Left kidney (tissue), 2 donors: ENCODE results near the gene GOLGA7B. TPM values are rescaled to one million over a fixed set of nuclear protein-coding genes. Genes with fewer than 3 reads are reported as not detected.

Experiments
- DNase-seq: peaks from one replicate; pipeline ENCODE4 v3.0.0-alpha.2; 2013
- polyA plus RNA-seq: library from polyadenylated mRNA; unstranded; fragments of 120-200 nt; gene quantifications from one replicate; pipeline ENCODE4 v1.2.1, GENCODE V29; 2013; ENCODE audit not compliant: insufficient read length

The GOLGA7B gene
- polyA plus RNA-seq, 1 donor, result 1.2 TPM

DNA sequence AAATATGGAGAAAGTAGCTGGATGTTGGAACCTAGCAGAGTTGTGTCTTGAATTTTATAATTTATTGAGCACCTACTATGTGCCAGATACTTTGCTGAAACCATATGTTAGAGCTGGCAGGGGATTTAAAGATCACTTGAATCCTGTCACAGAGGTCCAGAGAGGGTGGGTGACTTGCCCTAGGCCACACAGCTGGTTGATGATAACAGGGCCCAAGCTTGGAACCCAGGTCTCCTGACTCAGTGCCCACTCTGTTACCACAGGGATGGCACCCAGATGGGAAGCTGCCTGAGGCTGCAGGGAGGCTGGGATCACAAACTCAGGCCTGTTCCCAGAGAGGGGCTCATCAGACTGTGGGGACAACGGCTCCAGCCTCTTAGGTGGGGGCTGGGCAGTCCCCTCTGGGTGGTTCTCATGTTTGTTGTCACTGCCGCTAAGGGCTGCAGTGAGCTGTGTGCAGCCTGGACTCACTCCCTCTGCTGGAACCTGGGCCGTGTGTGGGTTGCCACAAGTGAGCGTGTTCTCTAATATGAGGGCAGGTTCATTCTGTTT, 18.6 kb downstream of the GOLGA7B start:
- no peak for DNase-seq

DNA sequence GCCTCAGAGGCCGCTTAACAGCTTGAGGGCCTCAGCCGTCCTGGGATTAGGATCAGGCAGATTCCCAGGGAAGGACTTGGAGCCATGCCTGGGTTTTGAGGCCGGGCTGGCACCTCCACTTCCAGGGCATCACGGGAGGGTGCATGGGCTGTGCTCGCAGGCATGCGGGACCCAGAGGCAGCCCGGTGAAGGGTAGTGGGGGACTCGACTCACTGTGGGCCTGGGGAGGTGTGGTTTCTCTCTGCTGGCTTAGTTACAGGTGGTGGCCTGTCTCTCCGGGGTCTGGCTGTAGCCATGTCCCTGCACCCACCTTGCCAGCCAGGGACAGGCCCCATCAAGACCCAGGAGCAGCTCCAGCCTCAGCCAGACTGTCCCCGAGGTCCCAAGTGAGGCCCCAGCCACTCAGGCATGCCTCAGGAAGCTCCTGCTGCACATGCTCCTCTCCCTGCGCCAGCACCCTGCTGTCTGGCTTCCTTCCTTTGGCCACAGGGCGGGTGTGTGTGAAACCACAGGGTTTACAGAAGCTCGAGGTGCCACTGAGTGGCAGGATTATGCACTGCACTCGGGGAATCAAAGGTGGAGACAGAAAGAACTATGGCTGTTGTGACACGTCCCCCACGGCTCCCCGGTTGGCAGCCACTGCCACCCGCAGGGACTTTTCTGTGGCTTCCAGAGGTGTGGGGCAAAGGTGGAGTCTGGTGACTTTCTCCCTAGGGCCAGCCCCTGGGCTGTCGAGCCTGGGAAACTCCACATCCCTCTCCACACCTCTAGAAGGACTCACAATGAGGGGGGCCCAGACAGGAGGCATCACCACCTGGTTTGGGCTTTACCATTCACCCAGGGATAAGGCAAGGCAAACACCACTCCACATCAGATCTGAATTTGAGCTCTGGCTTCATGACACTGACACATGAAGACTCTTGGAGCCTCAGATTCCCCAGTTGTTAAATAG, 19.7 kb downstream of the GOLGA7B start:
- peak; percentile 57 for DNase-seq

- no peak for DNase-seq
Measured at GRCh38 chr10:97870990-97871389, 21.3 kb downstream of the GOLGA7B start.

DNA sequence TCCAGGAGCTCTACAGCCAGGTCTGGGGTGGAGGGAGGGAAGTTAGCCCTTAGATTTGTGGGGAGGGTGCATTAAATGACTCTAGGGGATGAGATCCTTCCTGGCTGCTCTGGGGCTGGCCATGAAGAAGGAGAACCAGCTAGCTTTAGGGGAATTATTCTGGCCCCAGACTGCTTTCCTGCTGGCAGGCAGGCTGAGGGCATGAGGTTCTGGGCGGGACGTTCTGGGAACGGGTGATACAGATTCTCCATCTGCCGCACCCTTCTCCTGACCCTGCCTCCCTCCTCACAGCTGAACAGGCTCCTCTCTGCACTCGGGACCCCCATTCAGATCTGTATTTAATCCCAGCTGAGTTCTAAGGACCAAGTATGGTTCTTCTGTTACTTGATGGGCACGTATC, 23.9 kb downstream of the GOLGA7B start:
- DNase-seq, result no peak

DNA sequence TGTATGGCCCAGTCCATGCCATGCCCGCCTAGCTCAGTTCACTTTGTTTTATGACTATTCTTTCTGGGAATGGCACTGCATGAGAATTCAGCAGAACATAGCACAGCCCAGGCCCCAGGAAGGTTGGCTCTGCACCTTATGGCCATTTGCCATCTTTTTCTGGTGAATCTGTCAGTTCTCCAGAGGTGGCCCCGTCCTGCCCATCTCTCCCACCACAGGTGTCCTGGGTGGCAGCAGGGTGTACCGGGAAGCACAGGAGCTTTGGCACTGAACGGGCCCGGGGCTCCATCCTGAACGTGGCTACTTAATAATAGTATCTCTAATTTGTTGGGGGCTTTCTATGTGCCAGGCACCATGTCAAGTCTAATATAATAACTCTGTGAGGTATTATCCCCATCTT, 24.7 kb downstream of the GOLGA7B start:
- no peak for DNase-seq

- DNase-seq, result no peak
Measured at GRCh38 chr10:97875391-97875790, 25.7 kb downstream of the GOLGA7B start.

GRCh38 chr10:97876402-97876801, 26.8 kb downstream of the GOLGA7B start:
- DNase-seq, result no peak

DNA sequence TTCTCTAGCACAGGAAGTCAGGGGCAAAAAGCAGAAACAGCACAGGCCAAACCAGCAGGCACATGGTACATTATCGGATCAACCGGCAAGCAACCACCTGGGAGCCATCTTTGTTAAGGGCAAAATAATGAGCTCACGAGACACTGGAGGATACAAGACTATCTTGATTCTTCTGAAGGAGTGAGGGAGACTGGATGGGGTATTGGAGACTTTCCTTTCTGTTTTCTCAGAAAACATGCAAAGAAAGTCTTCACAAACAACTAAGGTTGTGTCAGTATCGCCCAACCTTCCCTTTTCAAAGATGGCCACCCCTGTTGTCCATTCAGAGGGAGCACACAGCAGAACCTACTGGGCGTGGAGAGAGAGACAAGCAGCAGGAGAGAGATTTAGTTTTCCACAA, 29.6 kb downstream of the GOLGA7B start:
- no peak for DNase-seq

- no peak for DNase-seq
Measured at GRCh38 chr10:97880109-97880508, 30.5 kb downstream of the GOLGA7B start.

GRCh38 chr10:97882142-97883091, 32.8 kb downstream of the GOLGA7B start:
- DNase-seq, result no peak

GRCh38 chr10:97883092-97883485, 33.4 kb downstream of the GOLGA7B start:
- no peak for DNase-seq

DNA sequence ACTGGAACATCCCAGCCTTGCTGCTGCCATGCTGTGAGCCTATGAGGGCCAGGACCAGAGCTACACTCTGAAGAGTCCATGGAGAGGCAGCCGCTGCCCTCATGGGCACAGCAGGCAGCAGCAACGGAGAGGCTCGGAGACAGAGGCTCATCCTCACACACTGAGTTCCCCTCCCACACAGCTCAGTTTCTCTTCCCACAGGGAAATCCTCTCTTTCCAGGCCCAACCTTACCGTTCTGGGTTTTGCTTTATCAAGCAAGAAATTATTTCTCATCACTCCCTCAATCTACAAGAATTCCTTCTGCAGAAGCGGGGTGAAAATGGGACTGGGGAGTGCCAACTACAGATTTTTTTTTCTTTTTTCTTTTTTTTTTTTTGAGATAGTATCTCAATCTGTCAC, 36.6 kb downstream of the GOLGA7B start:
- DNase-seq, result no peak

GRCh38 chr10:97887399-97887798, 37.8 kb downstream of the GOLGA7B start:
- no peak for DNase-seq

- no peak for DNase-seq
Measured at GRCh38 chr10:97888134-97888533, 38.5 kb downstream of the GOLGA7B start.

DNA sequence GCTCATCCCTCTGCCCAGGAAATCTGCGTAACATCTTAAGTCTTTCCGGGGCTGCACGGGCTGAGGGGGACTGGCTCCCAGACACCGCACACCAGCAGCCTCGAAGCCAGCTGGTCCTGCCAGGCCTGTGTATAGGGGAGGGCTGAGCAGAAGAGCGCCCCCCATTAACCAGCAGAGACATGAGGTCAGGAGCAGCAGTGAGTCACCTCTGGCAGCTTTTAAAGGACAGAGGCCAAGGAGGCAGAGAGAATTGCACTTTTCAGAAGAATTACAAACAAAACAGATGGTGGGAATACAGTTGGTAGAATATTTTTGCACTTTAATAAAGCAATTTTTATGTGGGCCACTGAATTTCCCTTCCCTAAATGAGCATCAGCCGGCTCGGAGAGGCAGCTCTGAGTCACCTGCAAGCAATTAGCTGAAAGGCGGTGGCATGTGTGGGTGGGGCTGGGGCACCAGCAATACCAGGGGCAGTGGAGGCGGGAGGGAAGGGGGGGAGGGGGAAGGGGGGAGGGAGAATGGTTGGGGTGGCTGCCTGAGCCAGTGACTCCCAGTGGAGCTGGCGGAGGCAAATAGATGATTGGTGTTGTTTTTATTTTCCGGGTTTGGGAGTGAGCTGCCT, 39.1 kb downstream of the GOLGA7B start:
- peak; percentile 28 for DNase-seq

GRCh38 chr10:97889461-97890265, 40.0 kb downstream of the GOLGA7B start:
- peak; percentile 54 for DNase-seq

GRCh38 chr10:97891497-97892167, 42.0 kb downstream of the GOLGA7B start:
- no peak for DNase-seq

- DNase-seq, result no peak
Measured at GRCh38 chr10:97892506-97892905, 42.9 kb downstream of the GOLGA7B start.

- DNase-seq, result no peak
Measured at GRCh38 chr10:97892939-97893338, 43.3 kb downstream of the GOLGA7B start.

DNA sequence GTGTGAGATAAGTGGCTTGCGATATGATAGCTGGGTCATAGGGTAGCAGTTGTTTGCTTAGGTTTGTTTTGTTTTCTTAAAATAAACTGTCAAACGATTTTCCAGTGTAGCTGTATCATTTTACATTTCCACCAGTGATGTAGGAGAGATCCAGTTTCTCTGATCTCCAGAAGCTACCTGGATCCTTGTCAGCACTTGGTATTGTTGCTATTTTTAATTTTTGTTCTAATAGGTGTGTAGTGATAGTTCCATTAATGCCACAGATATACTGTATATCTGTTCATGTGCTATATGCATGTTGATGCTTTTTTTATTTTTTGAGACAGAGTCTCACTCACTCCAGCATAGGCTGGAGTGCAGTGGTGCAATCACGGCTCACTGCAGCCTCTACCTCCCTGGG, 44.4 kb downstream of the GOLGA7B start:
- no peak for DNase-seq

GRCh38 chr10:97895084-97895483, 45.4 kb downstream of the GOLGA7B start:
- no peak for DNase-seq
